Measurements from ENCODE around the gene TMTC2.

Gene TMTC2

GRCh38 chr12:82686168-82687020 is at the start of gene TMTC2:
Gene TMTC2, plus strand, starts transcription at chr12:82686906.
- FAIRE-seq, result no peak

GRCh38 chr12:82638324-82638723 is 48.4 kb upstream of the TMTC2 start:
- FAIRE-seq, result no peak

GRCh38 chr12:82644896-82645295 is 41.8 kb upstream of the TMTC2 start:
- FAIRE-seq, result no peak

- FAIRE-seq, result no peak
These were observed 41.3 kb upstream of the TMTC2 start for GRCh38 chr12:82645414-82645813.

GRCh38 chr12:82647853-82648252 is 38.9 kb upstream of the TMTC2 start:
- no peak for FAIRE-seq

GRCh38 chr12:82648259-82648909 is 38.3 kb upstream of the TMTC2 start:
- no peak for FAIRE-seq

GRCh38 chr12:82650627-82651337 is 35.9 kb upstream of the TMTC2 start:
- no peak for FAIRE-seq

GRCh38 chr12:82651489-82651888 is 35.2 kb upstream of the TMTC2 start:
- no peak for FAIRE-seq

- no peak for FAIRE-seq
These were observed 34.6 kb upstream of the TMTC2 start for GRCh38 chr12:82652071-82652470.

GRCh38 chr12:82655751-82656150 is 31.0 kb upstream of the TMTC2 start:
- no peak for FAIRE-seq

GRCh38 chr12:82659343-82660207 is 27.1 kb upstream of the TMTC2 start:
- FAIRE-seq, result no peak

GRCh38 chr12:82660541-82661325 is 26.0 kb upstream of the TMTC2 start:
- no peak for FAIRE-seq

GRCh38 chr12:82663893-82664292 is 22.8 kb upstream of the TMTC2 start:
- no peak for FAIRE-seq

GRCh38 chr12:82665142-82665923 is 21.4 kb upstream of the TMTC2 start:
- no peak for FAIRE-seq

- FAIRE-seq, result no peak
These were observed 19.9 kb upstream of the TMTC2 start for GRCh38 chr12:82666830-82667229.

- FAIRE-seq, result no peak
These were observed 15.0 kb upstream of the TMTC2 start for GRCh38 chr12:82671673-82672195.

- FAIRE-seq, result no peak
These were observed 13.8 kb upstream of the TMTC2 start for GRCh38 chr12:82672811-82673495.

- no peak for FAIRE-seq
These were observed 13.0 kb upstream of the TMTC2 start for GRCh38 chr12:82673698-82674097.

- no peak for FAIRE-seq
These were observed 11.5 kb upstream of the TMTC2 start for GRCh38 chr12:82675246-82675645.

- FAIRE-seq, result no peak
These were observed 4.4 kb upstream of the TMTC2 start for GRCh38 chr12:82682326-82682725.

Measured in G401.6 (cell line).